G401.6 (cell line): ENCODE measurements around the gene INTS1.

Experiments used
- FAIRE-seq: peaks from 2 replicates; lab custom pipeline; 2012; peaks lifted over from hg19 to GRCh38; lab: Jason Lieb, UNC

INTS1 gene

GRCh38 chr7:1484569-1484968, 19.6 kb downstream of the INTS1 start:
- FAIRE-seq: no peak

- no peak for FAIRE-seq
These were observed 20.4 kb downstream of the INTS1 start for GRCh38 chr7:1483536-1484505.

- FAIRE-seq: no peak
These were observed 21.1 kb downstream of the INTS1 start for GRCh38 chr7:1483079-1483478.

DNA sequence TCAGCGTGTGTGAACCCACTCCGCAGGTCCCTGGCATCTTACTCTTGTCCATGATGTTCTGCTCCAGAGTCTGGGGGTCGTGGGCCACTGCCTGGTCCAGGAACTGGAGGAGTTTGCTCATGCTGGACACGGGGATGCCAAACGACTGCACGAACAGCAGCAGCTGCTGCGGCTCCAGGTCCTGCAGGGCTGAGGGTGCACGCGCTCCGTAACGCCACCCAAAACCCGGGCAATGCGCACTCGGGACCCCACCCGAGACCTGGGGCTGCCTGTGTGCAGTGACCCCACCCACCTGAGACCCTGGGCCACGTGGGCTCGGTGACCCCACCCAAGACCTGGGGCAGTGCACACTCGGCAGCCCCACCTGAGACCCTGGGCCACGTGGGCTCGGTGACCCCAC, 22.9 kb downstream of the INTS1 start:
- no peak for FAIRE-seq

- FAIRE-seq: no peak
These were observed 23.5 kb downstream of the INTS1 start for GRCh38 chr7:1480670-1481069.

DNA sequence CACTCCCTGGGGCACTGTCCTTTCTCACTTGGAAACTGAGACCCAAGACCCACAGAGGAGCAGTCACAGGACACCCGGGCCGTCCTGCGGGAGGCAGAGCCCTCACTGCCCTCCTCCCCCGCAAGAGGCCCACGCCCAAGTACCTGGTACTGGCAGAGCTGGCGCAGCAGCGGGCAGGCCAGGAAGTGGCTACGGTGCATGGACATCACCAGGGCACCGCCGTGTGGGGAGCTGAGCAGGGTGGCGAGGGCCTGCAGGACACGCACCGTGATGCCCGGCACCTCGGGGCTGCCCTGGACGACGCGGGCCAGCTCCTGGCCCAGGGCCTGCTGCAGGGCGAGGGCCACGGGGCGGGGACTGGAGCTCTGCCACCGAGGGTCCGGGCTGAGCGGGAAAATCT, 24.9 kb downstream of the INTS1 start:
- no peak for FAIRE-seq

- FAIRE-seq: no peak
These were observed 25.7 kb downstream of the INTS1 start for GRCh38 chr7:1478480-1478879.

GRCh38 chr7:1476859-1477258, 27.3 kb downstream of the INTS1 start:
- FAIRE-seq: no peak

DNA sequence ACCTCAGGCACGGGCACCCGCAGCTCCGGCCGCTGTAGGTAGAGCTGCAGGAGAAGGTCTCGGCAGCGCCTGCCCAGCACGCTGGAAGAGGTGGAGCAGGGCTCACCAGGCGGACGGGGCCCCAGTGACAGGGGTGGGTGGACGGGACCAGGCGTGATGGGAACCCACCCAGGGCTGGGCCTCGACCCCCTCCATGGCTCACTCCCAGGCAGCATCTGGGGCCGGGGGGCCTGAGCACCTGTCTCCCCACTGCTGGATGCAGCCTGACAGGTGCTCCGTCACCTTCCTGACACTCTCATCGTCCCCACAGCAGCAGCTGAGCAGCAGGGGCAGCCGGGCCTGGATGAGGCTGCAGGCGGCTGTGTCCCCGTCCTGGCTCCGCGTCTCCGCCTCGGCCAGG, 28.2 kb downstream of the INTS1 start:
- FAIRE-seq: no peak

DNA sequence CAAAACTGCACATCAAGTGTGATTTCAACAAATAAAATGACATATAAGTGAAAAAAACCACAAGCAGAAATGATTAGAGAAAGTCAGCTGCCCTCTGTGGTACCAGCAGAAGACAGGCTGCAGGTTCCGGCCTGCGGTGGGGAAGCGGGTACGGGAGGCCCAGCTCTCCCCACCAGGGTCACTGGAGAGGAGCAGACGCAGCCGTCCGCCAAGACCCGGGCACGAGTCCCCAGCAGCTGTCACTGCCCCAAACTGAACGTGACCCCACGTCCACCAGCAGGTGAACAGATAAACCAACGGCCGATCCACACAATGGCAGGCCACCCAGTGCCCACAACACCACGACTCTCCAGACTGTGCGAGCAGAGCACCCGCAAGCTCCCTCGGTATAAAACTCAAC, 28.8 kb downstream of the INTS1 start:
- FAIRE-seq: no peak

DNA sequence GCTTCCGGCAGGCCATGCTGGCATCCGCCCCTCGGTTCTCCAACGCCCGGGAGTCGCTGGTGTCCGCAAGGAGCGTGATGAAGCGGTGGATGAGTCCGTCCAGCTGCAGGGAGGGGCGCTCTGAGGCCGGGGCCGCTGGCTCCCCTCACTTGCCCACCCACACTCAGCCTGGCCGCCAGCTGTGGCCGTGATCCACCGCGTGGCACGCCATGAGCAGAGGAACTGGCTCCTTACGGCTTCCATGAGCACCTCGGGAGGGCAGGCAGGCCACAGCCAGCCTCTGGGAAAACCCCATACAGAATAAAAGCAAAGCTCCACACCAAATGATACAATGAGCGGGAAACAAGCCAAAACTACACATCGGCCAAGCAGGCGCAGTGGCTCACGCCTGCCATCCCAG, 29.5 kb downstream of the INTS1 start:
- no peak for FAIRE-seq

DNA sequence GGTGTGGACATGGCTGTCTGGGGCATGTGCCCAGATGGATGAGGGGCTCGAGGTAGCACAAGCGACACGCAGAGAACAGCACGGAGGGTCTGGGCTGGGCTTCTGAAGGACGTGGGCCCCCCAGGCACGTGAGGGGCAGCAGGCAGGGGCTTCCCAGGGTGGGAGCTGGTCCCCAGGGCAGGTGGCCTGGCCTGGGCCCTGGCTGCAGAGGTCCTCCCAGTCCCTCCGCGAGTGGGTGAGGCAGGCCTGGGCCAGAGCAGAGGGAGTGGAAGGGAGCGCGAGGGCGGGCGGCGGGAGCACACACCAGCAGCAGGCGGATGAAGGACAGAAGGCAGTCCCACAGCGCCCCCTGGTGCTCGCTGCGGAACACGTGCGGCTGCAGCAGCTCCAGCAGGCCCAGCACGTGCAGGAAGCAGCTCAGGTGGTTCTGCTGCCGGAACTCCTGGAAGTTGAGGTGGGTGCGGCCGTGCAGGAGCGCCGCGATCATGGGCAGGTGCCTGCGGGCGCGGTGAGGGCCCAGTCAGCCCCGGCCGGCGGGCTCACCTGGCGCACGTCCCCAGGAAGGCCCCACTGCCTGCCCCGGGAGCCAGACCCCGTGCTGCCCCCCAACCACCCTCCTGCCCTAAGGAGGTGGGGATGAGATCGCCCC, 30.2 kb downstream of the INTS1 start:
- FAIRE-seq: peak; percentile 74

- FAIRE-seq: no peak
These were observed 33.3 kb downstream of the INTS1 start for GRCh38 chr7:1470901-1471300.

DNA sequence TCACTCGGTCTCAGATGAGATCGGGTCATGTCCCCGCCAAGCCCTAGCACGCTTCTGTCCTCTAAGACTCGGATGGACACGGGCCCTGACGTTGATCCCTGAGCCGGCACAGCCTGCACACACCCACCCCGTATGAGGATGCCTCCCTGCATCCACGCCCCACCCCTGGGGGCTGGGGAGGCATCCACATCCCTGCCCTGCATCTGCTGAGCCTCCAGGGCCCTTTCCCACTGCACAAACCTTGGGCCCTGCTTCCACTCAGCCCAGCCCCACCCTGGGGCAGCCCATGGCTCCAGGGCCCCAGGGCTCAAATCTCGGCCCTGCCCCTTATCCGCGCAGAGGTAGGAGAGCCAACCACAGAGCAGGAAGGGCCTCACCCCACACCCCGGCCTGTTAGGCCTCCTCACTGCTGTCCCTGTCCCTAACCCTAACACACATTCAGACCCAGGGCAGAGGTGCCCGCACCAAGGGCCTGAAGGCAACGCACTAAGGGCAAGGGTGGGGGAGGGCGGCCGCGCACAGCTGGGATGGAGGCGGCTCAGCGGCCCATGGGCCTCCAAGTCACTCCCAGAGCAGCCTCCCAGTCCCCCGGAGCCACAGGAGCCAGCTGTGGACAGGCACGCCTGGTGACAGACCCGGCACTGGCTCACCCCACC, 35.4 kb downstream of the INTS1 start:
- FAIRE-seq: no peak

- no peak for FAIRE-seq
These were observed 36.0 kb downstream of the INTS1 start for GRCh38 chr7:1468203-1468602.

GRCh38 chr7:1466524-1467271, 37.5 kb downstream of the INTS1 start:
- peak; percentile 82 for FAIRE-seq

GRCh38 chr7:1464694-1465093, 39.5 kb downstream of the INTS1 start:
- FAIRE-seq: no peak

GRCh38 chr7:1463676-1464223, 40.4 kb downstream of the INTS1 start:
- no peak for FAIRE-seq

DNA sequence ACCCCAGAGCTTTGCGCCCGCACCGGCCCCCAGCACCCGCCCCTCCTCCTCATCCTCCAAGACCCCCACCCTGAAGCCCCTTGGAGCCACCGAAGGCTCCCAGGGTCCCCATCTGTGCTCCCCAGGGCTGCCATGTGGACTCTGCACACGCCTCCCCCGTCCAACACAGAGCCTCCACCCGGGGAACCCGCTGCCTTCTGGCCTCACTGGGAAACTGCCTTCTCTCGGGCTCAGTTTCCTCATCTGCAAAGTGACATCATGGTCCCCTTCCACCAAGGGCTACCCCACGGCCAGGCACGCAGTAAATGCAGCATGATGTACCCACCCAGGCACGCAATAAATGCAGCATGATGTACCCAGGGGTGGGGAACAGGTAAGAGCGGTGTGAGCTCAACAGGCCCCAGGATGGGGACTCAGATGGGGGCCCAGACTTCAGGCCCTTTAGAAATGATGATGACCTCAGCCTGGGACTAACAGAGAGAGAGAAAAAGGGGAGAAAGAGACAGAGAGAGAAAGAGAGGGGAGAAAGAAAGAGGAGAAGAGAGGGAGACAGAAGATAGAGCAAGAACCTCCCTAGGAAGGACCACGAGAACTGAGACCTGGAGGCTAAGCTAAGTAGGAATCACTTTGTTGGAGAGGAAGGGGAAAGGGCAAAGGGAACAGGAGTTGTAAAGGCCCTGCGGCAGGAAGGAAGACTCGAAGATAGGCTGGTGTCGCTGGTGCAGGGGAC, 42.4 kb downstream of the INTS1 start:
- FAIRE-seq: no peak

GRCh38 chr7:1460821-1461645, 43.2 kb downstream of the INTS1 start:
- no peak for FAIRE-seq
